GM12891 (cell line): ENCODE measurements around the gene RINT1.
A peak's percentile ranks its signal among the peaks of the same experiment; 100 is the strongest.

Experiments
- DNase-seq: peaks from one replicate; pipeline ENCODE4 v3.0.0; 2011; ENCODE audit warnings: low spot score; ENCODE audit not compliant: insufficient read length
- FAIRE-seq: peaks from 2 replicates; lab custom pipeline; 2011; peaks lifted over from hg19 to GRCh38; lab: Jason Lieb, UNC
- PAX5 ChIP-seq: IDR thresholded peaks from 2 replicates; pipeline ENCODE4 v1.6.1; 2011; ENCODE audit warnings: low read length, moderate library complexity, mild to moderate bottlenecking; ENCODE audit not compliant: insufficient read depth, severe bottlenecking
- POLR2A ChIP-seq: IDR thresholded peaks from 2 replicates; pipeline ENCODE4 v1.6.1; 2011; ENCODE audit warnings: low read depth, low read length, control low read depth
- POLR2AphosphoS5 ChIP-seq: IDR thresholded peaks from 2 replicates; pipeline ENCODE4 v1.6.1; 2011; ENCODE audit warnings: low read depth, low read length, control low read depth
- POU2F2 ChIP-seq: IDR thresholded peaks from 2 replicates; pipeline ENCODE4 v1.6.1; 2011; ENCODE audit warnings: low read depth, mild to moderate bottlenecking, control low read depth, low read length, moderate library complexity
- SPI1 ChIP-seq: IDR thresholded peaks from 2 replicates; pipeline ENCODE4 v1.6.1; 2011; ENCODE audit warnings: low read depth, low read length, control low read depth
- TAF1 ChIP-seq: IDR thresholded peaks from 2 replicates; pipeline ENCODE4 v1.6.1; 2011; ENCODE audit warnings: low read depth, low read length, control low read depth

Gene RINT1

DNA sequence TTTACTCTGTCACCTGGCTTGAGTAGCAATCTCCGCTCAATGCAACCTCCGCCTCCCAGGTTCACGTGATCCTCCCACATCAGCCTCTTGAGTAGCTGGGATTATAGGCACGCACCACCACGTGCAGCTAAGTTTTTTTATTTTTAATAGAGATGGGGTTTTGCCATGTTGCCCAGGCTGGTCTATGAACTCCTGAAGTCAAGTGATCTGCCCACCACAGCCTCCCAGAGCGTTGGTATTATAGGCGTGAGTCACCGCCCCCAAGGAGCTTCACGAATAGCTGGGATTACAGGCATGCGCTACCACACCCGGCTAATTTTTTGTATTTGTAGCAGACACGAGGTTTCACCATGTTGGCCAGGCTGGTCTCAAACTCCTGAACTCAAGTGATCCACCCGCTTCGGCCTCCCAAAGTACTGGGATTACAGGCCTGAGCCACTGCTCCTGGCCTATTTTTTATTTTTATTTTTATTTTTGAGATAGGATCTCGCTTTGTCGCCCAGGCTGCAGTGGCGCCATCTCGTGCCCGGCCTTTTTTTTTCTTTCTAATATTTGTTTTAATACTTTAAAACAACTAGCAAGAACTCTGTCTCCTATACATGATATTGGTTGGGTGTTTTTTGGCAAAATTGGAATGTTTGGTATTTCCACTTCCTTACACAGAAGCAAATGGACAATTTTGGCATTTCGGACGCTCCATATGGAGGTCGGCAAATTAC lies 48.2 kb downstream of the RINT1 start:
- no peak for TF ChIP-seq POLR2A
- TF ChIP-seq PAX5, result no peak
- TF ChIP-seq POLR2AphosphoS5, result no peak
- no peak for FAIRE-seq
- DNase-seq, result no peak

DNA sequence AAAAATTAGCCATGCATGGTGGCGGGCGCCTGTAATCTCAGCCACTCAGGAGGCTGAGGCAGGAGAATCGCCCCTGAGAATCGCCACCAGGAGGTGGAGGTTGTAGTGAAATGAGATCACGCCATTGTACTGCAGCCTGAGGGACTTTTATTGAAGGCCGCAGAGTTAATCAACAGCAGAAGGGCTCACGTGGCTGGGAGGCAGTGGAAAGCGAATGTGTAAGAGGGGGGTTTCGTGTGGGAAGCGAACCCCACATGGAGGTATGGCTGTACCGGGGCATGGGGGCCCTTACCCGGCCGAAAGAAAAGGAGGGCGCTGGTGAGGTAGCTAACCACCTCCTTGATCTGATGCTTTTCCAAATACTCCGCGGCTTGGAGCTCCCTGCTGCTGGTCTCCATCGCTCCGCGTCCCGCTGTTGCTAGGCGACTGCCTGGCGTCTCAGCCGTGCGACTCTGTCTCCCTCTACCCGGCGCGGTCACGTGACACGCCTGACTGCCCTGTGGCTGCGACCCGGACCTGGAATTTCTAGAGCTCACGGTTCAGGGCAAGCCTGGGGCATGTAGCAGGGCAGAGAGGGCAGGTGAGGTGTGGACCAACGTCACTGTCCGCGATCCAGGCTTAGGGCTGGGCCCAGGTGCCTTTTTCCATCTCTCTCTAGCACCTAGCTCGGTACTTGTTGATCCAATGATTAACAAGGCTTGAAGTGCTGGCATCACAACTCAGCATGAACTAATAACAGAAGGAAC lies 49.2 kb downstream of the RINT1 start, which contains the start of gene EFCAB10:
EFCAB10 (minus strand) TSS at position 428 of the 746 bp plus-strand sequence; CDS start at position 398, 30 bp downstream.
- TF ChIP-seq POLR2AphosphoS5 (no peak), SPI1 (no peak), POLR2A (no peak), TAF1 (no peak), POU2F2 (no peak), PAX5 (no peak)
- FAIRE-seq (peak; percentile 26), DNase-seq (peak; percentile 51)

DNA sequence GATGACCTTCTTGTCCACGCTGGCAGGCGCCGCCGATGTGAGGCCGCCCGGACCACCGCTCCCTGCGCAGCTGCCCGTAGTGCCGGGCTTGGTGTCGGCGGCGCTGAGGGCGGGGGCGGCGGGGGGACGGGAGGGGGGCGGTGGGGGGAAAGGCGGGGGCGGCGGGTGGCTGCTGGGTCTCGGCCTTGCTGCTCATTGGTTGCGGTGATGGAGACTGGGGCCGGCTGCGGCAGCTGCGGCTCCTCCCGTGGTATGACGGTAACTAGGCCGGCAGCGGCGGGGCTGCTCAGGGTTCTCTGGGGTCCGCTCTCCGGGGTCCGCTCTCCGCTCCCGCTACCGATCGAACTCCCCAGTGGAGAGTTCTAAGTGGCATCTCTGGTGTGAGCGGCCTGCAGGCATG lies 51.1 kb downstream of the RINT1 start:
- TF ChIP-seq POLR2AphosphoS5 (no peak), TAF1 (no peak), PAX5 (no peak), POLR2A (no peak), POU2F2 (no peak), SPI1 (no peak)
- FAIRE-seq (no peak), DNase-seq (no peak)

DNA sequence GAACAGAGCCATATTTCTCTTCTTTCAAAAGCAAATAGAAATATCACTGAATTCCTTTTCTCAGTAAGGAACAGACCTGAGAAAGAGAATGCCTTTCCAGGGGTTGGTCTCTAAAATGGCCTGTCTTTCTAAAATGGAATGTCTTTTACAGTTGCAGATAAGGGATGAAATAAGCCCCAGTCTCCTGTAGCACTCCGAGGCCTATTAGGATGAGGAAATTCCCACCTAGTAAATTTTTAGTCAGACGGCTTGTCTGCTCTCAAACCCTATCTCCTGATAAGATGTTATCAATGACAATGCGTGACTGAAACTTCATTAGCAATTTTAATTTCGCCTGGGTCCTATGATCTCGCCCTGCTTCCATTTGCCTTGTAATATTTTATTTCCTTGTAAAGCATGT lies 52.2 kb downstream of the RINT1 start:
- FAIRE-seq, result no peak
- no peak for DNase-seq
- no peak for TF ChIP-seq POLR2A
- TF ChIP-seq POU2F2, result no peak
- no peak for TF ChIP-seq TAF1
- TF ChIP-seq SPI1, result no peak
- no peak for TF ChIP-seq PAX5
- TF ChIP-seq POLR2AphosphoS5, result no peak

DNA sequence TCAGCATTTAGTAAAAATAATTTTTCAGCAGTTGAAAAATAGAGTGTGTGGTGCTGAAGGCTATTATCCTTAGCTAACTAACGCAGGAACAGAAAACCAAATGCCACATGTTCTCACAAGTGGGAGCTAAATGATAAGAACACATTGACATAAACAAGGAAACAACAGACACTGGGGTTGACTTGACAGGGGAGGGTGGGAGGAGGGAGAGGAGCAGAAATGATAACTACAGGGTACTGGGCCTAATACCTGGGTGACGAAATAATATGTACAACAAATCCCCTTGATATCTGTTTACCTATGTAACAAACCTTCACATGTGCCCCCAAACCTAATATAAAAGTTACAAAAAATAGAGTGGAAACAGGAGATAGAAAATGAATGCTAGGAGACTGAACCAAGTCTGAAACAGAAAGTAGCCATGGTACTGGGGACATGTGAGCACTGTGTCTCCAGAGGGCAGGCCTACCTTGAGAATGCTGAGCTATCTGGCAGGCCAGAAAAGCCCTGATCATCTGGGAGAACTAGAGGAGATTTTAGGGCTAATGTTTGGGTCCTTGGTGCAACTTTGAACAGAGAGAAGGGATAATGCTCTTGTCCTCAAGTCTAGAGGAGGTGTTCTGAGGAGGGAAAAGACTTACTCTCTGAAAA lies 54.0 kb downstream of the RINT1 start:
- FAIRE-seq (peak; percentile 41), DNase-seq (no peak)
- TF ChIP-seq TAF1 (no peak), SPI1 (no peak), POU2F2 (no peak), POLR2A (no peak), POLR2AphosphoS5 (no peak), PAX5 (no peak)

DNA sequence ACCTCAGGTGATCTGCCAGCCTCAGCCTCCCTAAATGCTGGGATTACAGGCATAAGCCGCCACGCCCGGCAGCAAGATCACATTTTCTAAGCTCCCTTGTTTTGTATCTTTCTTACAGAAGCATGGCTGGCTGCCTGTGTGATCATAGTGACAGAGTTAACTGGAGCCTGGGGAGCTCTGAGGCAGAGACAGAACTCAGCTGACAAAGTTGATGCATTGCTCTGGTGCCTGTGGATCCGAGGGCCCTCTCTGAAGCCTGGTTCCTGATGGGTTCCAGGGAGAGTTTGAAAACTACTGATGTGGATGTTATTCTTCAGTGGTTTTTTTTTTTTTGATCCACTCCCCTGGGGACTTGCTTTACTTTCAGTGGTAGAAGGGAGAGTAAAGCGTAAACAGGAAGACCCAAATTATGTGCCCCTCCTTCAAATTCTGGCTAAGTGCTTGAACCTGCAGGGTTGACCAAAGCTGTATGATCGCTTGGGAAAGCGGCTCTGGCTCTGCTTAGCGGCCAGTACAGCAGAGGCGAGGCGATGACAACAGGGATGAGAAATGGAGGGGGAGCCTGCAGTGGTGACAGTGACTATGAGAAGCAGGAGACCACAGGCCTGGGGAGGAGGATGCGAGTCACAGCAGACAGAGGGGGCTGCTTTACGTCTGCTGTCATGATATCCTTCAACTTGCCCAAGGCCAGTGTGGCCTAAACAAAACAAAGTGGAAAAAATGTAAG lies 56.1 kb downstream of the RINT1 start:
- FAIRE-seq, result no peak
- DNase-seq, result no peak
- TF ChIP-seq POLR2AphosphoS5 (no peak), SPI1 (no peak), POU2F2 (no peak), POLR2A (no peak), PAX5 (no peak), TAF1 (no peak)

DNA sequence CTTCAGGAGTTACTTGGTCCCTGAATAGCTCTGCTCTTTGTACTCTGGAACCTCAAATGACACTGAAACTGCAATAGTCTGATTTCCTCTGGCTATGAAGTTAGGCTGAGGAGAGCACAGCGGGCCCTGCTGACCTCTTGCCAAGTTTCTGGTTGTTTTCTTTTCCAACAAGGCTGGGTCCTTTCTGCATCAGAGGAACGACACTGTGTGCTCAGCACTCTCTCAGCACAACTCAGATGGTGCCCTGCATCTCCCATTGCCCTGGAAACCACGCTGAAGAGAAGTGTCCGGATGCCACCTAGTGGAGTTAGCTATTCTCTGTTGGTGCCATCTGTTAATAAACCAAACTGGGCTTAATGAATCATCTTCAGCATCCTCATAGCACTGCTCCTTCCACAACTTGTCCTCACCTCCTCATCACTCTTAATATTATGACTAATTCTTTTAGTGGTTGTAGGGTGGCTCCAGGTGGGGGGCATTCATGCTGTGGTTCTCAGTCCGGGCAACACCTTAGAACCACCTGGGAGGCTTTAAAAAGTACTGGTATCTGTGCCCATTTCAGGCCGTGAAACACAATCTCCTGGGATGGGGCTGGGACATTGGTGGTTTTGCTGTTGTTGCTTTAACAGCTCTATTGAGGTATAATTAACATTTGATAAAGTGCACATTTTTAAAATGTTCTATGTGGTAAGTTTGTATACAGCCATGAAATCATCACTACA lies 57.5 kb downstream of the RINT1 start:
- DNase-seq (no peak), FAIRE-seq (peak; percentile 93)
- TF ChIP-seq POLR2AphosphoS5 (no peak), POU2F2 (no peak), TAF1 (no peak), POLR2A (no peak), SPI1 (no peak), PAX5 (no peak)

DNA sequence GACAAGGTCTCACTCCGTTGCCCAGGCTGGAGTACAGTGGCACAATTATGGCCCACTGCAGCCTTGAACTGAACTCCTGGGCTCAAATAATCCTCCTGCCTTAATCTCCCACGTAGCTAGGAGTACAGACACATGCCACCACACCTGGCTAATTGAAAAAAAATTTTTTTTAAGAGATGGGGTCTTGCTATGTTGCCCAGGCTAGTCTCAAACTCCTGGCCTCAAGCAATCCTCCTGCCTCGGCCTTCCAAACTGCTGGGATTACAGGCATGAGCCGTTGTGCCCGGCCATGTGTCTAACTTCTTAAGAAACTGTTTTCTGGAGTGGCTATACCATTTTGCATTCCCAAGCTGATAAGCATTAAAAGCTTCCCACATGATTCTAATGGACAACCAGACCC lies 58.8 kb downstream of the RINT1 start:
- TF ChIP-seq TAF1 (no peak), SPI1 (no peak), PAX5 (no peak), POLR2A (no peak), POU2F2 (no peak), POLR2AphosphoS5 (no peak)
- FAIRE-seq, result no peak

DNA sequence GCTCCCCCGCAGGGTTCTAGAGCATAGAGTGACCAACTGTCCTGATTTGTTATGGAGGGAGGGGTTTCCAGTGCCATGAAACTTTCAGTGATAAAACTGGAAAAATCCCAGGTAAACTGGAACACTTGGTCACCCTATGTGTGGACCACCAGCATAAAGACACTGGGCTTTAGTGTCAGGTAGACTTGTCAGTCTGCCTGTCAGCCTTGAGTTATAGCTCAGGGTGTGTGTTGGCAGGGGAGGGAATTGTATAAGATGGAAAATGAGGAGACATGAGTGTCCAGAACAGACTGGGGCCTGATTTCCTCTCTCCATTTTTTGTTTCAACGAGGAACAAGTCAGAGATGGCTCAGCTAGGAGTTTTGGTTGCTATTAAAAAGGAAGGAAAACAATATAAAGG lies 59.5 kb downstream of the RINT1 start:
- TF ChIP-seq PAX5 (no peak), POLR2A (no peak), TAF1 (no peak), POLR2AphosphoS5 (no peak), SPI1 (no peak), POU2F2 (no peak)
- FAIRE-seq, result no peak
- no peak for DNase-seq

More for the DNA sequence above, 58.8 kb downstream of the RINT1 start:
- DNase-seq, result no peak
